Activated naive CD4-positive, alpha-beta T cell treated with anti-CD3 and anti-CD28 coated beads, Interleukin-2, amount 50 U/mL, for 24 hours (primary cell): Measurements from ENCODE around the gene CHST5.
"Not testable (repeated sequence)": the region's sequence is repeated elsewhere in the genome, so short reads cannot be mapped to it uniquely, and the experiment has no call there.

Experiments used
- H3K27ac Mint-ChIP-seq: one replicate; pipeline ENCODE4 v1.8.0; 2021; ENCODE audit warnings: mild to moderate bottlenecking, mixed read lengths
- H3K27me3 Mint-ChIP-seq: one replicate; pipeline ENCODE4 v1.8.0; 2021; ENCODE audit warnings: mixed read lengths
- H3K36me3 Mint-ChIP-seq: one replicate; pipeline ENCODE4 v1.8.0; 2021; ENCODE audit warnings: mixed read lengths
- H3K4me1 Mint-ChIP-seq: one replicate; pipeline ENCODE4 v1.8.0; 2021; ENCODE audit warnings: mixed read lengths
- H3K4me3 Mint-ChIP-seq: one replicate; pipeline ENCODE4 v1.8.0; 2021; ENCODE audit warnings: mild to moderate bottlenecking, mixed read lengths
- H3K9me3 Mint-ChIP-seq: one replicate; pipeline ENCODE4 v1.8.0; 2021; ENCODE audit warnings: mixed read lengths

Gene CHST5

GRCh38 chr16:75558846-75559401, 23.0 kb upstream of the CHST5 start:
- Mint-ChIP-seq H3K4me3 (no peak overlapping the region), H3K27me3 (no peaks in the 10 kb centered on the region), H3K4me1 (peaks cover 7% of the 10 kb centered on the region), H3K9me3 (no peaks in the 10 kb centered on the region), H3K27ac (no peak overlapping the region), H3K36me3 (no peaks in the 10 kb centered on the region)

DNA sequence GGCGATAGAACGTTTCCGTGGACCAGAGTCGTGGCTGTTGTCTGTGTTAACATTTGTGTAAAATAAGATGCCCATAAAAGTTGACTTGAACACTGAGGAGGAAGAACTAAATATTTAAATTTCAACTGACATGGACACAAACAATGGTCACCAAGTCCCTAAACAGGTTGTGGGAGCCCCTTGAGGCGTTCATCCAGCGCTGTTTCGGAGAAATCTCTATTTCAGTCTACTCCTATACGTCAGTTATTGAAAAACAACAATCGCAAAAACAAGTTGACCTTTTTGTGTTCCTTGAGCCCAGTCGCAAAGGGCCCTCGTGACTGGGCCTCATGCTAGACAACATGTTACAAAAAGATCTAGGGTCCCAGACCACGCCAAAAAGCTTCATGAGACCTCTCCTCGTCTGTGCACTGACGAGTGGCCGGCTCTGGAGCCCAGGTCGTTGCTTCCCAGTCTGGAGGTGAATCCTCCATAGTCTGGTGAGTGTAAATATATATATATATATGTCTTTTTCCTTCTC, 20.6 kb upstream of the CHST5 start:
- H3K27ac Mint-ChIP-seq: peak overlapping the region; percentile 76
- no peaks in the 10 kb centered on the region for H3K9me3 Mint-ChIP-seq

DNA sequence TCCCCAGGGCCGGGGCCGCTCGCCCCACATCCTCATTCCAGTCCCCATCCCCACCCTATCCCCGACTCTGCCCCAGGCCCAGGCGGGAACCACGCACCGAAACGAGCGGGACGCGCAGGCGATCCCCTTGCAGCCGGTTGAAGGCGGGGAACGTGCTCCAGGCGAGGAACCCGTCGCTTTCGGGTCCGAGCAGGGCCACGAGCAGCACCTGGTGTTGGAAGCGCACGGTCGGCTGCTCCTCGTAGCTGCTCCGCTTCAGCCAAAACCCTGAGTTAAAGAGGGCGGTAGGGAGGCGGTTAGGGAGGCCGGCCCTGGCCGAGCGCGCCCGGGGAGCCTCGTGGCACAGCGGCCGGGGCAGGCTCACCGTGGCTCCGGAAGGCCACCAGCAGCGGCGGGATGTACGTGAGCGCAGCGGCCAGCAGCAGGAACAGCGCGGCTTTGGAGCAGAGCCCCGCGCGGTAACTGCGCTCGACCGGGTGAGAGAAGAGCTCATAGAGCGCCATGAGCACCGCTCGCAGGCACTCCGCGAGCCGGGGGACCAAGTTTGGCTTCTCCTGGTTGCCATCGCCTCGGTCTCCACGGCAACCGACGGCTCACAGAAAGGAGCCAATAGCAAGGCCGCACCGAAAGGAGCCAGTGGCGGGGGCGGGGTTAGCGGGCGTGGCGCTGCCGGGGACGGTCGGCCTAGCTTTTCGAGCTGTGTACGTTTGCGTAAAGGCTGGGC, 20.0 kb upstream of the CHST5 start, which contains the start of gene TMEM231:
TSS of gene TMEM231 (minus strand) at position 546 of the 724 bp plus-strand sequence. CDS start at position 503, 43 bp downstream.
- Mint-ChIP-seq H3K4me1 (peaks cover 7% of the 10 kb centered on the region), H3K27ac (peak within 1 kb of the TSS; percentile 76), H3K4me3 (peak within 1 kb of the TSS; percentile 94), H3K27me3 (no peaks in the 10 kb centered on the region), H3K36me3 (no peaks in the 10 kb centered on the region), H3K9me3 (no peaks in the 10 kb centered on the region)

More for the DNA sequence above, 20.6 kb upstream of the CHST5 start:
- H3K27me3 Mint-ChIP-seq: no peaks in the 10 kb centered on the region
- no peaks in the 10 kb centered on the region for H3K36me3 Mint-ChIP-seq
- H3K4me3 Mint-ChIP-seq: peak overlapping the region; percentile 94
- peaks cover 7% of the 10 kb centered on the region for H3K4me1 Mint-ChIP-seq

DNA sequence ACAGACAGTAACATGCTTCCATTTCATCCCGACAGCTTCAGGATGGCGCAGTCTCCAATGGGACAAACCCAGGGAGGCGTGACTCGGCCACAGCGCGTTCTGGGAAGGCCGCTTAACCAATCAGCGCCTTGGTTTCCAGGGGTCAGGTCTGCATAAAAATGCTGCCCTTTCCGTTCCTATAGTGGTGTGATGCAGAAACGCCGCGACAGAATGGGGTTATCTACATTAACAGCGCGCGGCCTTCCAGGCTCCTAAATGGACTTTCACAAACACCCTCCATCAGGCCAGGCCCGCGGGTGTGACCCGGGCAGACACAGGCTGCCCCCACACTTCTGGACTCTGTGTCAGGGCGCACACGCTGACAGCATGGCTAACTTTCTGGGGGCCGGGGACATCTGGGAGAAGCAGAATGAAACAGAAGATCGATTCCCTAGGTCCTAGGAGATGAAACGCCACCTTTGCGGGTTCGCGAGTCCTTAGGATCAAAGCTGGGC, 19.4 kb upstream of the CHST5 start:
- Mint-ChIP-seq H3K9me3 (no peaks in the 10 kb centered on the region), H3K27ac (no peak overlapping the region), H3K36me3 (no peaks in the 10 kb centered on the region), H3K27me3 (no peaks in the 10 kb centered on the region), H3K4me3 (peak overlapping the region; percentile 94), H3K4me1 (peaks cover 7% of the 10 kb centered on the region)

DNA sequence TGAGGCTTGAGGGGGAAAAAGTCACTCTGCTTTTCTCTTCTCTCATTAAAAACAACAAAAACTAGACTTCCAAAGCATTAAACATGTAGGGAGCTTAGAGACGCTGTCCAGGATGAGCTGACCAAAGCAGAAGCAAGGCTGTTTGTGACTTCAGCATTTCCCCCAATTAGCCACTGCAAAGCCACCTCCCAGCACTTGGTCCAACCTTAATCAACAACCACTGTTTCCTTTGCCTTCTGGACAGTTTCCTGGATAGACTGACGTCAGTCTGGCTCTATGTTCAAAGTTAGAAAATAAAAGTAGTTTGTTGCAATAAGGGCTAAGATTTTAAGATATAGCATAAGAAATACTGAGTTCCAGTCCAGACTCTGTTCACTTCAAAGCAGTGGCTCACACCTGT, 17.0 kb upstream of the CHST5 start:
- peaks cover 7% of the 10 kb centered on the region for H3K4me1 Mint-ChIP-seq
- H3K36me3 Mint-ChIP-seq: no peaks in the 10 kb centered on the region
- H3K4me3 Mint-ChIP-seq: no peak overlapping the region
- H3K9me3 Mint-ChIP-seq: no peaks in the 10 kb centered on the region
- no peak overlapping the region for H3K27ac Mint-ChIP-seq
- H3K27me3 Mint-ChIP-seq: no peaks in the 10 kb centered on the region

DNA sequence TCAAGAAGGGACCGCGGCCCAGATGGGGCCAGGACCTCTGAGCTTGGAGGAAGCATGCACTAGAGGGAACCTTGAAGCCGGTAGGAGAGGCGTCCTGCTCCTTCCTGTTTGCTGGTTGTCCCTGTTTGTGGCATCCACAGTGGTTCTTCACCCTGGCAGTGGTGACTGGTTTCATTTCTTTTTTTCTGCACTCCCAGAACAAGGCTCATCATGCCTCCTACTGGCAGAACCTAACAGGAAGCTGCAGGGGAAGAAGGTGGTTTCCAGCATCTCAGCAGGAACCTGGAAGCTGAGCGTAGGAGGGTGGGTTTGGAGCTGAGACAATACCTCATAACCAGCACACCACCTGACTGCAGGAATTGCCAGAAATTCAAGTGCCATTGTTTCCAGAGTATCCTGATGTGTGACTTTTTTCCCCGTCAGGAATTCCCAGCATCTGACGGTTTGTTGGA, 14.3 kb upstream of the CHST5 start:
- H3K4me1 Mint-ChIP-seq: peaks cover under 1% of the 10 kb centered on the region
- no peaks in the 10 kb centered on the region for H3K27me3 Mint-ChIP-seq
- H3K9me3 Mint-ChIP-seq: no peaks in the 10 kb centered on the region
- no peaks in the 10 kb centered on the region for H3K36me3 Mint-ChIP-seq
- H3K27ac Mint-ChIP-seq: no peak overlapping the region
- H3K4me3 Mint-ChIP-seq: no peak overlapping the region

GRCh38 chr16:75548456-75548855, 12.5 kb upstream of the CHST5 start:
- H3K4me1 Mint-ChIP-seq, H3K27ac Mint-ChIP-seq, H3K9me3 Mint-ChIP-seq, H3K4me3 Mint-ChIP-seq, H3K27me3 Mint-ChIP-seq, H3K36me3 Mint-ChIP-seq: not testable (repeated sequence)

- Mint-ChIP-seq H3K27ac (no peak overlapping the region), H3K36me3 (peaks cover 3% of the 10 kb centered on the region), H3K27me3 (no peaks in the 10 kb centered on the region), H3K4me3 (no peak overlapping the region), H3K9me3 (no peaks in the 10 kb centered on the region), H3K4me1 (no peaks in the 10 kb centered on the region)
Measured at GRCh38 chr16:75546293-75546692, 10.4 kb upstream of the CHST5 start.

DNA sequence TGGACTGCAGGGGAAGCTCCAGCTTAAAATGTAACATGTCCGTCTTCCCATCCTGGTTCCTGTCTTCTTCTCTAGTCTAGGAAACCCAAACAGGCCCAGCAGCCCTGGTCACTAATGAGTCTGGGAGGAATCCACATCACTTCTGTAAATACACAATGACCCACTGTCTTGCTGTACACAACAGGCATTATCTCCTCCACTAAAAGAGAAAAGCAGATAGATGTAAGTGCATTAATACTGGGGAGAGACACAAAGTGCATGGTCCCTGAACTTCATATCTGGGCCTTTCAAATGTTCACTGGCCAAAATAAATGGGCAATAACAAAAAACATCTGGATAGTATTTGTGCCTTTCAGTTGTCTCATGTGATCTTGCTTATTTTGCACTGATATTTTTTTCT, 10.0 kb upstream of the CHST5 start:
- not testable (repeated sequence) for H3K27ac Mint-ChIP-seq, H3K4me3 Mint-ChIP-seq, H3K27me3 Mint-ChIP-seq, H3K4me1 Mint-ChIP-seq, H3K9me3 Mint-ChIP-seq, H3K36me3 Mint-ChIP-seq

DNA sequence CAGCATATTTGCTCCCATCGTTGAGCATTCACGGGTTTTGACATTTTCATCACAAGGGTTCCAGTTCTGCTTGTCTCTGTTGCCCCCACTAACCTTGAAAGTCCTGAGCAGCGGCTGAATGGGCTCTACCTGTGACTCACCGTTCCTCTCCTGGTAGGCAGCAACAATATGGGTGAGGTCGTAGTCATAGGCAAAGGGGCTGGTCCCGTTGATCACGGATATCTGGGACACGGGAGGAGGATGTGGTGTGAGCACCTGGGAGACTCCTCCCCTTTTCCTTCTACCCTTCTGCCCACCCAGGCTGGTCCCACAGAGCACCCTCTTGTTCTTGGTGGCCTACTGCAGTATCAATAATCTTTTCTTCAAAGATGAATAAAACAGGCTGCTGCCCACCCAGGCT, 6.6 kb upstream of the CHST5 start:
- not testable (repeated sequence) for H3K36me3 Mint-ChIP-seq, H3K27me3 Mint-ChIP-seq, H3K4me3 Mint-ChIP-seq, H3K9me3 Mint-ChIP-seq, H3K4me1 Mint-ChIP-seq, H3K27ac Mint-ChIP-seq

GRCh38 chr16:75541236-75541635, 5.3 kb upstream of the CHST5 start:
- Mint-ChIP-seq H3K4me3 (no peak overlapping the region), H3K4me1 (no peaks in the 10 kb centered on the region), H3K36me3 (peaks cover 3% of the 10 kb centered on the region), H3K27me3 (no peaks in the 10 kb centered on the region), H3K9me3 (no peaks in the 10 kb centered on the region), H3K27ac (no peak overlapping the region)

- H3K27me3 Mint-ChIP-seq, H3K4me3 Mint-ChIP-seq, H3K36me3 Mint-ChIP-seq, H3K9me3 Mint-ChIP-seq, H3K27ac Mint-ChIP-seq, H3K4me1 Mint-ChIP-seq: not testable (repeated sequence)
Measured at GRCh38 chr16:75538882-75539565, 3.1 kb upstream of the CHST5 start.

- H3K27me3 Mint-ChIP-seq: no peaks in the 10 kb centered on the region
- H3K4me1 Mint-ChIP-seq: no peaks in the 10 kb centered on the region
- no peaks in the 10 kb centered on the region for H3K36me3 Mint-ChIP-seq
- no peaks in the 10 kb centered on the region for H3K9me3 Mint-ChIP-seq
- no peak overlapping the region for H3K27ac Mint-ChIP-seq
- no peak overlapping the region for H3K4me3 Mint-ChIP-seq
Measured at GRCh38 chr16:75537776-75538175, 1.9 kb upstream of the CHST5 start.

DNA sequence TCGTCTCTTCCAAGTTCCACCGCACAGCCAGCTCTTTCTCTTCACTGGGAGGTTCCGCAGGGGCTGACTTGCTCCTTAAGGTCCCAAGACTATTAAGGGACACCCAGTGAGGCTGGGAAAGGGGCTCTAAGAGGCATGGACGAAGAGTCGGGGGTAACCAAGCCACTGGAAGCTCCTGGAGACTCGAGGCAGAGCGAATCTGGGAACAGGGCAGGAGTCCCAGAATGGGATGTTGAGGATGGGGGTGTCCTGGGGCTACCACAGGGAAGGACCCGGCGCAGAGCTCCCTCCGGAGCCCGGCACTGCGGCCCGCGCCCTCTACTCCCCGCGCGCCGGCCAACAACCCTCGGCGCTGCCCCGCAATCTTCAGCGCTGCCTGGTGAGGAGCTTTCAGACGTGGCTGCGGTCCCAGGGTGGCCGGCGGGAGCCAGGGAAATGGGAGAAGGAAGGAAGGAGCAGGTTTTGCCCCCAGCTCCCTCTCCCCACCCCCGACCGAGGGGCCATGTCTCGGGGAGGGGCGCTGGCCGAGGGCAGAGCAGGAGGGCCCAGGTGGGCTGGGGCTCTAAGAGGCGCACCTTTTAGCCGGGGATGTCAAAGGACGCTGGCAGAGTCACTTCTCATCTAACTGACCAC, 581 bp downstream of the CHST5 start:
- Mint-ChIP-seq H3K4me1 (no peaks in the 10 kb centered on the region), H3K4me3 (no peak overlapping the region), H3K27ac (no peak overlapping the region), H3K27me3 (no peaks in the 10 kb centered on the region), H3K36me3 (no peaks in the 10 kb centered on the region), H3K9me3 (no peaks in the 10 kb centered on the region)

GRCh38 chr16:75534560-75535205, 1.2 kb downstream of the CHST5 start:
- H3K27ac Mint-ChIP-seq: no peak overlapping the region
- H3K27me3 Mint-ChIP-seq: no peaks in the 10 kb centered on the region
- H3K4me3 Mint-ChIP-seq: no peak overlapping the region
- no peaks in the 10 kb centered on the region for H3K36me3 Mint-ChIP-seq
- H3K4me1 Mint-ChIP-seq: no peaks in the 10 kb centered on the region
- no peaks in the 10 kb centered on the region for H3K9me3 Mint-ChIP-seq
